ENCODE data around the gene FCMR.
"Not testable (repeated sequence)": the region's sequence is repeated elsewhere in the genome, so short reads cannot be mapped to it uniquely, and the experiment has no call there.

Gene FCMR

GRCh38 chr1:206873603-206874188 is 48.0 kb downstream of the FCMR start:
- DNase-seq (ENCODE audit: low read depth, low spot score): no peak

GRCh38 chr1:206872139-206872538 is 49.6 kb downstream of the FCMR start:
- no peak for DNase-seq (ENCODE audit: low read depth, low spot score)

GRCh38 chr1:206868264-206868663 is 53.5 kb downstream of the FCMR start:
- DNase-seq (ENCODE audit: low read depth, low spot score): no peak

GRCh38 chr1:206867716-206868115 is 54.0 kb downstream of the FCMR start:
- DNase-seq (ENCODE audit: low read depth, low spot score): no peak

- no peak for DNase-seq (ENCODE audit: low read depth, low spot score)
Observed at GRCh38 chr1:206867239-206867638, 54.5 kb downstream of the FCMR start.

GRCh38 chr1:206866062-206866461 is 55.7 kb downstream of the FCMR start:
- no peak for DNase-seq (ENCODE audit: low read depth, low spot score)

- DNase-seq (ENCODE audit: low read depth, low spot score): peak; percentile 61
Observed at GRCh38 chr1:206864939-206865671, 56.6 kb downstream of the FCMR start, which contains the start of gene IL20. Gene IL20, plus strand, starts transcription at chr1:206865623. Its CDS starts 230 bp downstream, at chr1:206865853.

- DNase-seq (ENCODE audit: low read depth, low spot score): no peak
Observed at GRCh38 chr1:206863266-206863665, 58.5 kb downstream of the FCMR start.

- DNase-seq (ENCODE audit: low read depth, low spot score): no peak
Observed at GRCh38 chr1:206860165-206860564, 61.6 kb downstream of the FCMR start.

- DNase-seq (ENCODE audit: low read depth, low spot score): no peak
Observed at GRCh38 chr1:206859082-206859521, 62.6 kb downstream of the FCMR start.

- DNase-seq (ENCODE audit: low read depth, low spot score): no peak
Observed at GRCh38 chr1:206856674-206857464, 64.9 kb downstream of the FCMR start.

GRCh38 chr1:206855859-206856258 is 65.9 kb downstream of the FCMR start:
- DNase-seq (ENCODE audit: low read depth, low spot score): no peak

- DNase-seq (ENCODE audit: low read depth, low spot score): no peak
Observed at GRCh38 chr1:206854401-206855129, 67.2 kb downstream of the FCMR start.

- not testable (repeated sequence) for DNase-seq (ENCODE audit: low read depth, low spot score)
Observed at GRCh38 chr1:206853696-206854095, 68.0 kb downstream of the FCMR start.
